Posterior cingulate gyrus (tissue), 11 donors: ENCODE data around the gene PADI4.
"Not testable (repeated sequence)": the region's sequence is repeated elsewhere in the genome, so short reads cannot be mapped to it uniquely, and the experiment has no call there.

Experiments
- DNase-seq, 10 donors: peaks; one replicate each; pipeline versions ENCODE4 v3.0.0 to v3.0.0-alpha.2; 2020 to 2021; ENCODE audit warnings: mixed read lengths in 3 of 10
- intact Hi-C: fragments of 100-400 bp; cut with DNase I; formaldehyde crosslinking; loops from one replicate; pipeline ENCODE4 v1.15.1; 2023

The PADI4 gene

GRCh38 chr1:17370618-17371017, 62.6 kb downstream of the PADI4 start:
- intact Hi-C loops = no loop called here

GRCh38 chr1:17371896-17372295, 63.9 kb downstream of the PADI4 start, which contains the start of gene PADI6:
Gene PADI6 (plus strand): TSS chr1:17372196. CDS start chr1:17372246, 50 bp downstream.
- no peak for DNase-seq
- intact Hi-C loops = no loop called here

More at GRCh38 chr1:17370618-17371017, 62.6 kb downstream of the PADI4 start:
- DNase-seq = no peak

GRCh38 chr1:17372955-17373354, 65.0 kb downstream of the PADI4 start:
- DNase-seq = no peak
- intact Hi-C loops = no loop called here

GRCh38 chr1:17375651-17376050, 67.7 kb downstream of the PADI4 start:
- no peak for DNase-seq
- intact Hi-C loops = no loop called here

- intact Hi-C loops = no loop called here
Observed at GRCh38 chr1:17377325-17377953, 69.4 kb downstream of the PADI4 start.

GRCh38 chr1:17381161-17381560, 73.2 kb downstream of the PADI4 start:
- DNase-seq = no peak
- intact Hi-C loops = no loop called here

More at GRCh38 chr1:17377325-17377953, 69.4 kb downstream of the PADI4 start:
- no peak for DNase-seq

GRCh38 chr1:17392199-17392740, 84.3 kb downstream of the PADI4 start:
- intact Hi-C loops = no loop called here
- no peak for DNase-seq

- intact Hi-C loops = no loop called here
- DNase-seq = no peak
Observed at GRCh38 chr1:17393230-17393629, 85.2 kb downstream of the PADI4 start.

- no peak for DNase-seq
- intact Hi-C loops = loop anchor here (2.0 kb wide), 1 partner anchor 33 kb away; no protein-coding TSS in a partner anchor
Observed at GRCh38 chr1:17397910-17398695, 90.1 kb downstream of the PADI4 start.

GRCh38 chr1:17400725-17401341, 92.8 kb downstream of the PADI4 start:
- intact Hi-C loops = loop anchor here (10.0 kb wide), 1 partner anchor 336 kb away; no protein-coding TSS in a partner anchor
- DNase-seq = peak in 1 of 10 donors; percentile 47

GRCh38 chr1:17401841-17402240, 93.8 kb downstream of the PADI4 start:
- intact Hi-C loops = loop anchor here (10.0 kb wide), 1 partner anchor 337 kb away; no protein-coding TSS in a partner anchor
- DNase-seq = no peak

GRCh38 chr1:17403081-17403480, 95.1 kb downstream of the PADI4 start:
- intact Hi-C loops = loop anchor here (10.0 kb wide), 1 partner anchor 338 kb away; no protein-coding TSS in a partner anchor
- no peak for DNase-seq

- no peak for DNase-seq
- intact Hi-C loops = loop anchor here (10.0 kb wide), 1 partner anchor 339 kb away; no protein-coding TSS in a partner anchor
Observed at GRCh38 chr1:17404034-17404684, 96.2 kb downstream of the PADI4 start.

GRCh38 chr1:17404820-17405219, 96.8 kb downstream of the PADI4 start:
- intact Hi-C loops = loop anchor here (10.0 kb wide), 1 partner anchor 340 kb away; no protein-coding TSS in a partner anchor

GRCh38 chr1:17405898-17406759, 98.1 kb downstream of the PADI4 start:
- intact Hi-C loops = loop anchor here (2.0 to 10.0 kb wide), 2 partner anchors 281 to 341 kb away; no protein-coding TSS in a partner anchor
- DNase-seq = peak; percentile 29 to 94 (median 66)

More at GRCh38 chr1:17404820-17405219, 96.8 kb downstream of the PADI4 start:
- DNase-seq = no peak

GRCh38 chr1:17406760-17407475, 98.9 kb downstream of the PADI4 start:
- intact Hi-C loops = loop anchor here (2.0 to 10.0 kb wide), 2 partner anchors 282 to 342 kb away; no protein-coding TSS in a partner anchor
- not testable (repeated sequence) for DNase-seq

- intact Hi-C loops = loop anchor here (2.0 to 10.0 kb wide), 2 partner anchors 283 to 343 kb away; no protein-coding TSS in a partner anchor
- DNase-seq = peak in 1 of 10 donors; percentile 48
Observed at GRCh38 chr1:17407786-17408514, 100.0 kb downstream of the PADI4 start.
